Esophagus squamous epithelium (tissue), 4 donors: ENCODE data around the gene PLCZ1.

Experiments used
- CTCF ChIP-seq, 6 experiments: fragments of 450-650 bp in 4 of 6; fragments of 200-600 bp in 2 of 6; sonication (generic) in 2 of 6; IDR thresholded peaks; one replicate each; pipeline ENCODE4 v1.5.1; 2016 to 2019; ENCODE audit warnings: antibody characterized with exemption in 6 of 6, mild to moderate bottlenecking in 4 of 6, moderate library complexity in 4 of 6
- POLR2A ChIP-seq, 4 donors: fragments of 450-650 bp; IDR thresholded peaks; one replicate each; pipeline ENCODE4 v1.6.1; 2017; ENCODE audit warnings: antibody characterized with exemption in 4 of 4, mild to moderate bottlenecking in 4 of 4, moderate library complexity in 3 of 4

GRCh38 chr12:18658829-18659228 is 79.0 kb downstream of the PLCZ1 start:
- TF ChIP-seq CTCF (IDR thresholded peaks at IDR 0.05) (no peak), POLR2A (IDR thresholded peaks at IDR 0.05) (no peak)
